H1 (cell line): ENCODE data around the gene FA2H.

Source experiments
- CBX8 ChIP-seq: fragments of 300-800, 300-1000 bp; sonication (generic); IDR thresholded peaks from 2 replicates; pipeline ENCODE4 v1.7.1; 2016; ENCODE audit warnings: low read depth, low read length, borderline replicate concordance
- KDM5A ChIP-seq: fragments of 200-600 bp; IDR thresholded peaks from 2 replicates; pipeline ENCODE4 v1.7.1; 2012; ENCODE audit warnings: mild to moderate bottlenecking, low read length, inconsistent platforms, mixed read lengths
- POLR2A ChIP-seq, 2 experiments: IDR thresholded peaks; 1 replicate in 1 of 2; 2 replicates in 1 of 2; pipeline ENCODE4 v1.6.1; 2011; ENCODE audit warnings: low read depth in 2 of 2, low read length in 2 of 2, mild to moderate bottlenecking in 2 of 2; ENCODE audit errors: control extremely low read depth in 1 of 2
- RAD21 ChIP-seq, 2 experiments: IDR thresholded peaks in 1 of 2; conservative IDR thresholded peaks in 1 of 2; 2 replicates each; pipeline ENCODE4 v1.6.1; 2011; ENCODE audit warnings: low read depth in 2 of 2, low read length in 2 of 2, improper control_type of control experiment in 1 of 2, inconsistent platforms in 1 of 2, mild to moderate bottlenecking in 1 of 2, moderate library complexity in 1 of 2
- SUZ12 ChIP-seq: fragments of 200-600 bp; sonication (generic); IDR thresholded peaks from 2 replicates; pipeline ENCODE4 v1.6.1; 2012; ENCODE audit warnings: mild to moderate bottlenecking, inconsistent platforms, low read length, moderate library complexity, mixed read lengths
- TF ChIP-seq, protein P1 (sequence below), 3 experiments: IDR thresholded peaks; 1 replicate in 2 of 3; 2 replicates in 1 of 3; pipeline versions ENCODE4 v1.5.1 to v1.6.1; 2011; ENCODE audit warnings: low read length in 3 of 3, mild to moderate bottlenecking in 3 of 3, inconsistent platforms in 2 of 3, low read depth in 1 of 3, moderate library complexity in 1 of 3; ENCODE audit not compliant: insufficient read depth in 1 of 3; ENCODE audit errors: control extremely low read depth in 1 of 3

DNA sequence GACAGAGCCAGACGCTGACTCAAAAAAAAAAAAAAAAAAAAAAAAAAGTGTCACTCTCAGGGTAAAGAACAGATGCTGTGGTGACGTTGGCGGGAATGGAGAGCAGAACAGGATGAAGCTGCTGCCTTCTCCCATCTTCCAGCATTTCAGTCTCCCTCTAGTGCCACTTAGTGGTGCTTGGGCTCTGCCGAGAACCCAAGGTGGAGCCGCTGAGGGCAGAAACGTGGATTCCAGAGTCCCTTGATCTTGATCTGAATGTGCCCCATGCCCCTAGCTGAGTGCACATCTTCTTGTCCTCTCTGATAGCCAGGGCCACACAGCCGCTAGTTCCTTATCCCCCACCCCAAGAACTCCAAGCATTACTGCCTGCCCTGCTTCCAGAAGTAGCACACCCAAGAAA is 43.2 kb upstream of the FA2H start:
- TF ChIP-seq CBX8: no peak
- no peak for TF ChIP-seq KDM5A
- TF ChIP-seq, protein P1, sequence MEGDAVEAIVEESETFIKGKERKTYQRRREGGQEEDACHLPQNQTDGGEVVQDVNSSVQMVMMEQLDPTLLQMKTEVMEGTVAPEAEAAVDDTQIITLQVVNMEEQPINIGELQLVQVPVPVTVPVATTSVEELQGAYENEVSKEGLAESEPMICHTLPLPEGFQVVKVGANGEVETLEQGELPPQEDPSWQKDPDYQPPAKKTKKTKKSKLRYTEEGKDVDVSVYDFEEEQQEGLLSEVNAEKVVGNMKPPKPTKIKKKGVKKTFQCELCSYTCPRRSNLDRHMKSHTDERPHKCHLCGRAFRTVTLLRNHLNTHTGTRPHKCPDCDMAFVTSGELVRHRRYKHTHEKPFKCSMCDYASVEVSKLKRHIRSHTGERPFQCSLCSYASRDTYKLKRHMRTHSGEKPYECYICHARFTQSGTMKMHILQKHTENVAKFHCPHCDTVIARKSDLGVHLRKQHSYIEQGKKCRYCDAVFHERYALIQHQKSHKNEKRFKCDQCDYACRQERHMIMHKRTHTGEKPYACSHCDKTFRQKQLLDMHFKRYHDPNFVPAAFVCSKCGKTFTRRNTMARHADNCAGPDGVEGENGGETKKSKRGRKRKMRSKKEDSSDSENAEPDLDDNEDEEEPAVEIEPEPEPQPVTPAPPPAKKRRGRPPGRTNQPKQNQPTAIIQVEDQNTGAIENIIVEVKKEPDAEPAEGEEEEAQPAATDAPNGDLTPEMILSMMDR (IDR thresholded peaks at IDR 0.05; ENCODE audit: control extremely low read depth in 1 of 3, insufficient read depth in 1 of 3, low read depth in 1 of 3, low read length in 3 of 3): peak; percentile 36 to 50 (median 46)
- no peak for TF ChIP-seq SUZ12
- peak; percentile 22 to 43; a peak in 3 of 4 replicates for TF ChIP-seq RAD21 (IDR thresholded peaks at IDR 0.05 in 1 of 2, conservative IDR thresholded peaks at IDR 0.05 in 1 of 2; ENCODE audit: low read depth in 2 of 2, low read length in 2 of 2)
- TF ChIP-seq POLR2A (IDR thresholded peaks at IDR 0.05; ENCODE audit: control extremely low read depth in 1 of 2, low read depth in 2 of 2, low read length in 2 of 2): no peak
